GM23248 (cell line): ENCODE results near the gene DOK7. TPM values are rescaled to one million over a fixed set of nuclear protein-coding genes. Genes with fewer than 3 reads are reported as not detected.
"Not testable (repeated sequence)": the region's sequence is repeated elsewhere in the genome, so short reads cannot be mapped to it uniquely, and the experiment has no call there.

ENCODE experiments used
- DNase-seq: peaks from one replicate; pipeline ENCODE4 v3.0.0-alpha.2; 2015
- H2AFZ ChIP-seq: fragments of 200-600 bp; sonication (generic); 2 replicates; pipeline ENCODE4 v1.6.1; 2016; ENCODE audit warnings: antibody characterized with exemption
- H3F3A ChIP-seq: fragments of 200-600 bp; sonication (generic); 2 replicates; pipeline ENCODE4 v1.6.1; 2016; ENCODE audit warnings: mild to moderate bottlenecking, antibody characterized with exemption, mixed run types; ENCODE audit not compliant: insufficient read depth
- H3K27ac ChIP-seq: fragments of 200-600 bp; sonication (generic); 2 replicates; pipeline ENCODE4 v1.5.1; 2016; ENCODE audit warnings: mild to moderate bottlenecking
- H3K27me3 ChIP-seq: fragments of 200-600 bp; sonication (generic); replicated peaks from 2 replicates; pipeline ENCODE4 v1.6.1; 2016; ENCODE audit warnings: mild to moderate bottlenecking; ENCODE audit not compliant: insufficient read depth
- H3K36me3 ChIP-seq: fragments of 200-600 bp; sonication (generic); 2 replicates; pipeline ENCODE4 v1.6.1; 2016; ENCODE audit warnings: low read depth, mild to moderate bottlenecking
- H3K4me1 ChIP-seq: fragments of 200-600 bp; sonication (generic); 2 replicates; pipeline ENCODE4 v1.6.1; 2016; ENCODE audit warnings: mild to moderate bottlenecking; ENCODE audit not compliant: insufficient read depth
- H3K4me2 ChIP-seq: fragments of 200-600 bp; sonication (generic); one replicate; pipeline ENCODE4 v1.6.1; 2016; ENCODE audit warnings: mild to moderate bottlenecking; ENCODE audit not compliant: unreplicated experiment
- H3K4me3 ChIP-seq: fragments of 200-600 bp; sonication (generic); 2 replicates; pipeline ENCODE4 v1.5.1; 2016; ENCODE audit warnings: mild to moderate bottlenecking
- H3K79me2 ChIP-seq: fragments of 200-600 bp; sonication (generic); 2 replicates; pipeline ENCODE4 v1.6.1; 2016; ENCODE audit warnings: mild to moderate bottlenecking; ENCODE audit not compliant: insufficient read depth
- H3K9ac ChIP-seq: fragments of 200-600 bp; sonication (generic); 2 replicates; pipeline ENCODE4 v1.6.1; 2016; ENCODE audit warnings: mild to moderate bottlenecking
- H3K9me2 ChIP-seq: fragments of 200-600 bp; sonication (generic); 2 replicates; pipeline ENCODE4 v1.6.1; 2016; ENCODE audit warnings: mixed run types, mild to moderate bottlenecking, moderate library complexity; ENCODE audit not compliant: insufficient read depth
- H3K9me3 ChIP-seq: fragments of 200-600 bp; sonication (generic); one replicate; pipeline ENCODE4 v1.6.1; 2017; ENCODE audit warnings: low read depth
- H4K20me1 ChIP-seq: fragments of 200-600 bp; sonication (generic); 2 replicates; pipeline ENCODE4 v1.6.0; 2016; ENCODE audit not compliant: insufficient read depth
- EZH2 ChIP-seq: fragments of 200-600 bp; sonication (generic); IDR thresholded peaks from 2 replicates; pipeline ENCODE4 v1.6.1; 2018; ENCODE audit warnings: antibody characterized with exemption, mild to moderate bottlenecking; ENCODE audit not compliant: insufficient read depth, poor library complexity, severe bottlenecking
- EZH2phosphoT487 ChIP-seq: fragments of 200-600 bp; sonication (generic); IDR thresholded peaks from 2 replicates; pipeline ENCODE4 v1.6.1; 2018; ENCODE audit warnings: antibody characterized with exemption, moderate library complexity, mild to moderate bottlenecking, low read depth; ENCODE audit not compliant: insufficient read depth
- WGBS, 2 experiments: methylation state at CpG; one replicate each; pipeline ENCODE4 v1.1.6; 2015 to 2017; ENCODE audit warnings: low lambda C conversion rate in 2 of 2, low coverage in 1 of 2; ENCODE audit errors: missing lambda C conversion rate in 2 of 2; 5-methylcytosine and 5-hydroxymethylcytosine counted together
- in situ Hi-C: fragments of 300-500 bp; cut with MboI; formaldehyde crosslinking; loops from 2 replicates; pipeline ENCODE4 v1.15.0; 2020
- polyA plus RNA-seq: library from polyadenylated mRNA; unstranded; fragments of >200 nt; fragmentation: Nextera tagmentation; extraction: Ambion mirVana; gene quantifications from 2 replicates; pipeline ENCODE4 v1.2.1, GENCODE V29; 2016
- total RNA-seq: library from RNA; depleted of rRNA; stranded (reverse); fragments of >200 nt; shearing (Covaris generic); gene quantifications from 2 replicates; pipeline ENCODE4 v1.2.3, GENCODE V29; 2014

DOK7 gene
- total and polyA plus RNA-seq, 2 experiments from 2014 or later: not detected

GRCh38 chr4:3505231-3505630, 42.1 kb downstream of the DOK7 start:
- Histone ChIP-seq H3K9ac (no peak overlapping the region), H3K4me3 (no peak overlapping the region), H3K36me3 (no peaks in the 10 kb centered on the region), H3K27me3 (no peaks in the 10 kb centered on the region), H3K9me2 (no peaks in the 10 kb centered on the region), H3K4me1 (no peaks in the 10 kb centered on the region), H3K27ac (no peak overlapping the region), H4K20me1 (no peaks in the 10 kb centered on the region), H2AFZ (no peak overlapping the region), H3K4me2 (no peak overlapping the region), H3K79me2 (no peaks in the 10 kb centered on the region), H3F3A (no peaks in the 10 kb centered on the region), H3K9me3 (no peaks in the 10 kb centered on the region)
- no peak for DNase-seq
- TF ChIP-seq EZH2phosphoT487 (no peak), EZH2 (no peak)
- in situ Hi-C loops: no loop called here
- WGBS, 2 experiments: 94 to 97% methylated on average over 15 to 16 of the region's 16 CpGs

GRCh38 chr4:3508542-3508941, 45.4 kb downstream of the DOK7 start:
- no peak for DNase-seq
- Histone ChIP-seq H3K36me3 (no peaks in the 10 kb centered on the region), H4K20me1 (no peaks in the 10 kb centered on the region), H3K4me2 (no peak overlapping the region), H3K79me2 (no peaks in the 10 kb centered on the region), H3K9ac (no peak overlapping the region), H3K9me2 (no peaks in the 10 kb centered on the region), H3K9me3 (no peaks in the 10 kb centered on the region), H3F3A (no peaks in the 10 kb centered on the region), H3K27ac (no peak overlapping the region), H3K27me3 (no peaks in the 10 kb centered on the region), H3K4me3 (no peak overlapping the region), H2AFZ (no peak overlapping the region), H3K4me1 (no peaks in the 10 kb centered on the region)
- in situ Hi-C loops: no loop called here
- no peak for TF ChIP-seq EZH2phosphoT487
- WGBS, 2 experiments: 96 to 97% methylated on average over 10 of the region's 10 CpGs

- TF ChIP-seq EZH2 (no peak), EZH2phosphoT487 (no peak)
- no peaks in the 10 kb centered on the region for H3K79me2 ChIP-seq
- no peaks in the 10 kb centered on the region for H3K9me2 ChIP-seq
- H3K36me3 ChIP-seq: no peaks in the 10 kb centered on the region; the same call in 1 of the 2 replicates
- H3K9ac ChIP-seq: no peak overlapping the region
- no peak overlapping the region for H2AFZ ChIP-seq
- no peak overlapping the region for H3K4me3 ChIP-seq
- no peak for DNase-seq
- in situ Hi-C loops: no loop called here
- H3K27ac ChIP-seq: no peak overlapping the region
- H3K27me3 ChIP-seq: no peaks in the 10 kb centered on the region
- H4K20me1 ChIP-seq: no peaks in the 10 kb centered on the region
- H3F3A ChIP-seq: no peaks in the 10 kb centered on the region
- no peak overlapping the region for H3K4me2 ChIP-seq
- no peaks in the 10 kb centered on the region for H3K9me3 ChIP-seq
- 97% methylated on average over 16 of the region's 16 CpGs for WGBS, 2 experiments
- H3K4me1 ChIP-seq: no peaks in the 10 kb centered on the region
Observed at GRCh38 chr4:3510481-3510880, 47.4 kb downstream of the DOK7 start.

GRCh38 chr4:3511187-3511586, 48.1 kb downstream of the DOK7 start:
- Histone ChIP-seq H2AFZ (no peak overlapping the region), H3K79me2 (no peaks in the 10 kb centered on the region), H3K9me3 (no peaks in the 10 kb centered on the region), H3K4me3 (no peak overlapping the region), H4K20me1 (no peaks in the 10 kb centered on the region), H3F3A (no peaks in the 10 kb centered on the region), H3K36me3 (no peaks in the 10 kb centered on the region; the same call in 1 of the 2 replicates), H3K27ac (no peak overlapping the region), H3K9ac (no peak overlapping the region), H3K4me1 (no peaks in the 10 kb centered on the region), H3K9me2 (no peaks in the 10 kb centered on the region), H3K4me2 (no peak overlapping the region), H3K27me3 (no peaks in the 10 kb centered on the region)
- TF ChIP-seq EZH2phosphoT487: no peak
- no peak for TF ChIP-seq EZH2
- 96 to 98% methylated on average over 6 of the region's 6 CpGs for WGBS, 2 experiments
- in situ Hi-C loops: no loop called here
- DNase-seq: no peak

- H3K27ac ChIP-seq, H3K9me3 ChIP-seq, H3F3A ChIP-seq, H3K36me3 ChIP-seq, H3K4me1 ChIP-seq, H2AFZ ChIP-seq, H3K27me3 ChIP-seq, H3K79me2 ChIP-seq, H3K9ac ChIP-seq, DNase-seq, H3K4me3 ChIP-seq, H3K9me2 ChIP-seq, in situ Hi-C loops, H3K4me2 ChIP-seq, H4K20me1 ChIP-seq: not testable (repeated sequence)
- 93 to 98% methylated on average over 6 to 23 of the region's 27 CpGs for WGBS, 2 experiments
Observed at GRCh38 chr4:3511601-3512000, 48.5 kb downstream of the DOK7 start.
